GM12878 (cell line): ENCODE measurements around the gene YBEY. TPM values are rescaled to one million over a fixed set of nuclear protein-coding genes. Genes with fewer than 3 reads are reported as not detected.

Experiments used
- ATAC-seq: fragments of 200-7000 bp; cut with Tn5 transposase; 3 replicates; pipeline ENCODE4 v1.9.1; 2020; ENCODE audit warnings: mild to moderate bottlenecking, moderate library complexity
- BruUV-seq: library from RNA; stranded (reverse); fragments of 400-500 nt; replicated peaks from 2 replicates; lab custom pipeline; 2021; lab: Mats Ljungman, UMichigan
- CTCF ChIA-PET: fragments of 300-600 bp; sonication (Branson Sonifier 250); formaldehyde crosslinking; extraction: SDS; loops from one replicate; lab custom pipeline; 2021; ENCODE audit warnings: inconsistent platforms; lab: Yijun Ruan, JAX
- POLR2A ChIA-PET: fragments of 350-600 bp; formaldehyde crosslinking; extraction: SDS; loops from one replicate; lab custom pipeline; 2021; ENCODE audit warnings: inconsistent platforms; lab: Charles Lee
- RAD21 ChIA-PET: fragments of 300-600 bp; sonication (Branson Sonifier 250); formaldehyde crosslinking; loops from one replicate; lab custom pipeline; 2023; ENCODE audit warnings: antibody characterized with exemption; ENCODE audit not compliant: unreplicated experiment; lab: Charles Lee
- SMC1A ChIA-PET: fragments of 300-600 bp; sonication (Branson Sonifier 250); formaldehyde crosslinking; loops from one replicate; lab custom pipeline; 2023; ENCODE audit not compliant: unreplicated experiment, uncharacterized antibody; lab: Charles Lee
- DNase-seq: peaks from one replicate; pipeline ENCODE4 v3.0.0-alpha.2; 2011; ENCODE audit warnings: low read depth, low spot score
- FAIRE-seq: peaks from 3 replicates; lab custom pipeline; 2011; peaks lifted over from hg19 to GRCh38; lab: Jason Lieb, UNC
- H2AFZ ChIP-seq: 2 replicates; pipeline ENCODE4 v1.6.0; 2011; ENCODE audit warnings: low read depth, low read length, control low read depth; ENCODE audit not compliant: control insufficient read depth
- H3K27ac ChIP-seq: 2 replicates; pipeline ENCODE4 v1.5.1; 2011; ENCODE audit warnings: control low read depth; ENCODE audit not compliant: control insufficient read depth, insufficient read depth
- H3K27me3 ChIP-seq, 2 experiments: replicated peaks in 1 of 2; 2 replicates each; pipeline versions ENCODE4 v1.6.0 to v1.6.1; 2011; ENCODE audit warnings: low read length in 1 of 2; ENCODE audit not compliant: control insufficient read depth in 2 of 2, insufficient read depth in 2 of 2
- H3K36me3 ChIP-seq, 2 experiments: 2 replicates each; pipeline ENCODE4 v1.5.1; 2011; ENCODE audit warnings: low read length in 1 of 2; ENCODE audit not compliant: control insufficient read depth in 2 of 2, insufficient read depth in 2 of 2
- H3K4me1 ChIP-seq: 2 replicates; pipeline ENCODE4 v1.6.1; 2011; ENCODE audit warnings: mild to moderate bottlenecking, low read length, moderate library complexity, mixed read lengths; ENCODE audit not compliant: control insufficient read depth, insufficient read depth
- H3K4me2 ChIP-seq: 2 replicates; pipeline ENCODE4 v1.6.0; 2011; ENCODE audit warnings: control low read depth; ENCODE audit not compliant: control insufficient read depth, insufficient read depth
- H3K4me3 ChIP-seq: fragments of 200-600 bp; sonication (generic); 2 replicates; pipeline ENCODE4 v1.5.1; 2016
- H3K79me2 ChIP-seq: 2 replicates; pipeline ENCODE4 v1.6.0; 2011; ENCODE audit warnings: low read length; ENCODE audit not compliant: control insufficient read depth, insufficient read depth
- H3K9ac ChIP-seq: 2 replicates; pipeline ENCODE4 v1.8.0; 2011; ENCODE audit warnings: low read length, control low read depth, mixed read lengths; ENCODE audit not compliant: control insufficient read depth, insufficient read depth
- H3K9me3 ChIP-seq: replicated peaks from 3 replicates; pipeline ENCODE4 v1.5.1; 2011; ENCODE audit warnings: mild to moderate bottlenecking, low read length; ENCODE audit not compliant: control insufficient read depth, insufficient read depth
- H4K20me1 ChIP-seq: 2 replicates; pipeline ENCODE4 v1.6.0; 2011; ENCODE audit not compliant: control insufficient read depth, insufficient read depth
- CBFB ChIP-seq: IDR thresholded peaks from 2 replicates; pipeline ENCODE4 v1.6.1; 2016; ENCODE audit warnings: antibody characterized with exemption, low read depth
- HSF1 ChIP-seq: fragments of 150-350 bp; IDR thresholded peaks from 2 replicates; pipeline ENCODE4 v1.6.1; 2014; ENCODE audit warnings: mild to moderate bottlenecking, low read depth, low read length
- PBX3 ChIP-seq: IDR thresholded peaks from 2 replicates; pipeline ENCODE4 v1.6.1; 2011; ENCODE audit warnings: mild to moderate bottlenecking, low read depth, low read length, moderate library complexity; ENCODE audit not compliant: insufficient replicate concordance
- POLR2AphosphoS2 ChIP-seq: IDR thresholded peaks from 2 replicates; pipeline ENCODE4 v1.6.1; 2011; ENCODE audit warnings: low read depth, mild to moderate bottlenecking, low read length, improper control_type of control experiment, moderate library complexity
- POLR2AphosphoS5 ChIP-seq: IDR thresholded peaks from 2 replicates; pipeline ENCODE4 v1.6.1; 2011; ENCODE audit warnings: mild to moderate bottlenecking, low read length, inconsistent platforms
- RUNX3 ChIP-seq: IDR thresholded peaks from 2 replicates; pipeline ENCODE4 v1.6.1; 2012; ENCODE audit warnings: low read length, inconsistent platforms
- SRF ChIP-seq, 2 experiments: IDR thresholded peaks; 2 replicates each; pipeline ENCODE4 v1.6.1; 2011; ENCODE audit warnings: low read depth in 2 of 2, low read length in 2 of 2, mild to moderate bottlenecking in 1 of 2, moderate library complexity in 1 of 2
- YY1 ChIP-seq: IDR thresholded peaks from 2 replicates; pipeline ENCODE4 v1.6.1; 2011; ENCODE audit warnings: low read depth, mild to moderate bottlenecking, low read length
- ZBTB40 ChIP-seq: fragments of 450-650 bp; IDR thresholded peaks from 2 replicates; pipeline ENCODE4 v1.6.1; 2016; ENCODE audit warnings: mild to moderate bottlenecking, moderate library complexity, borderline replicate concordance
- ZNF207 ChIP-seq: fragments of 450-650 bp; IDR thresholded peaks from 2 replicates; pipeline ENCODE4 v1.6.1; 2014; ENCODE audit warnings: antibody characterized with exemption, mild to moderate bottlenecking, borderline replicate concordance
- WGBS: methylation state at CpG from one replicate; pipeline ENCODE4 v1.1.6; 2016; ENCODE audit warnings: low lambda C conversion rate; ENCODE audit not compliant: insufficient replicate concordance, insufficient coverage; ENCODE audit errors: missing lambda C conversion rate; 5-methylcytosine and 5-hydroxymethylcytosine counted together
- in situ Hi-C: fragments of 300-500 bp; cut with MboI; formaldehyde crosslinking; loops from 9 replicates; pipeline ENCODE4 v1.14.3; 2018; ENCODE audit warnings: mixed read lengths
- intact Hi-C: fragments of 100-400 bp; cut with micrococcal nuclease; formaldehyde crosslinking; loops from one replicate; pipeline ENCODE4 v1.14.2; 2022; ENCODE audit not compliant: unreplicated experiment
- polyA plus RNA-seq, 11 experiments: library from polyadenylated mRNA; depleted of rRNA in 4 of 11; unstranded in 6 of 11; stranded (reverse) in 5 of 11; fragments of >200 nt; fragmentation: Nextera tagmentation in 4 of 11; fragmentation: Illumina TruSeq in 1 of 11; extraction: Ambion mirVana in 4 of 11; extraction: Trizol in 1 of 11; gene quantifications; 1 replicate in 1 of 11; 2 replicates in 10 of 11; pipeline versions ENCODE4 v1.2.1 to v1.2.3, GENCODE V29; 2011 to 2016; ENCODE audit warnings: inconsistent platforms in 2 of 11, missing spikeins in 2 of 11, low read depth in 1 of 11
- total RNA-seq, 4 experiments: library from RNA; depleted of rRNA in 3 of 4; stranded (reverse); fragments of >200 nt in 3 of 4; fragmentation: Illumina TruSeq in 1 of 4; extraction: Trizol in 1 of 4; gene quantifications; 2 replicates each; pipeline versions ENCODE4 v1.2.1 to v1.2.3, GENCODE V29; 2013 to 2021
- TF ChIP-seq, protein P1 (sequence below): fragments of 450-650 bp; IDR thresholded peaks from 2 replicates; pipeline ENCODE4 v1.6.1; 2018; ENCODE audit warnings: mild to moderate bottlenecking, low read depth, moderate library complexity; ENCODE audit not compliant: partially characterized antibody

YBEY gene
- total and polyA plus RNA-seq, 10 of the 15 experiments (the other 5 are each of a cell fraction or from before 2014, with no cell fraction given), result 6.5 to 31.4 (median 18.5) TPM

GRCh38 chr21:46253610-46254124, 32.5 kb upstream of the YBEY start:
- ATAC-seq (peak; percentile 93), DNase-seq (peak; percentile 89), FAIRE-seq (peak; percentile 27)
- in situ Hi-C loops, result no loop called here
- ChIA-PET RAD21 (interaction anchor here (0.9 to 3.5 kb wide), 8 partner anchors 19 to 110 kb away, joined by 3 to 19 read pairs (median 7); partner anchors contain the start of genes LSS, MCM3AP and YBEY), POLR2A (interaction anchor here (0.6 to 1.7 kb wide), 8 partner anchors 10 to 247 kb away, joined by 3 to 9 read pairs (median 4); no protein-coding TSS in a partner anchor), CTCF (interaction anchor here (0.7 to 6.3 kb wide), 9 partner anchors 16 to 167 kb away, joined by 3 to 59 read pairs (median 6); partner anchors contain the start of genes LSS, MCM3AP and YBEY), SMC1A (interaction anchor here (0.6 to 1.9 kb wide), 7 partner anchors 10 to 328 kb away, joined by 3 to 15 read pairs (median 5); no protein-coding TSS in a partner anchor)
- Histone ChIP-seq H3K9ac (no peak overlapping the region), H3K27ac (peak overlapping the region; percentile 55), H3K4me1 (peaks cover 15% of the 10 kb centered on the region), H4K20me1 (no peaks in the 10 kb centered on the region), H3K36me3 (peaks cover 36 to 53% of the 10 kb centered on the region in 2 experiments), H3K9me3 (no peaks in the 10 kb centered on the region; the same call in 2 of the 3 replicates), H3K27me3 (no peaks in the 10 kb centered on the region), H3K79me2 (no peaks in the 10 kb centered on the region), H2AFZ (no peak overlapping the region), H3K4me2 (no peak overlapping the region), H3K4me3 (no peak overlapping the region)
- intact Hi-C loops, result loop anchor here (2.0 to 5.0 kb wide), 2 partner anchors 31 to 69 kb away; partner anchors contain the start of genes C21orf58, MCM3AP and PCNT
- 49% methylated on average over 8 of the region's 8 CpGs for WGBS
- BruUV-seq, result TSS peak; percentile 39
- TF ChIP-seq ZNF207 (no peak), POLR2AphosphoS2 (no peak), CBFB (peak; percentile 58), YY1 (peak; percentile 68; the same call in 1 of the 2 replicates), RUNX3 (no peak), HSF1 (no peak), ZBTB40 (no peak), PBX3 (no peak), POLR2AphosphoS5 (peak; percentile 65), SRF (IDR thresholded peaks at IDR 0.05; ENCODE audit: low read depth in 2 of 2, low read length in 2 of 2) (no peak)
- TF ChIP-seq, protein P1, sequence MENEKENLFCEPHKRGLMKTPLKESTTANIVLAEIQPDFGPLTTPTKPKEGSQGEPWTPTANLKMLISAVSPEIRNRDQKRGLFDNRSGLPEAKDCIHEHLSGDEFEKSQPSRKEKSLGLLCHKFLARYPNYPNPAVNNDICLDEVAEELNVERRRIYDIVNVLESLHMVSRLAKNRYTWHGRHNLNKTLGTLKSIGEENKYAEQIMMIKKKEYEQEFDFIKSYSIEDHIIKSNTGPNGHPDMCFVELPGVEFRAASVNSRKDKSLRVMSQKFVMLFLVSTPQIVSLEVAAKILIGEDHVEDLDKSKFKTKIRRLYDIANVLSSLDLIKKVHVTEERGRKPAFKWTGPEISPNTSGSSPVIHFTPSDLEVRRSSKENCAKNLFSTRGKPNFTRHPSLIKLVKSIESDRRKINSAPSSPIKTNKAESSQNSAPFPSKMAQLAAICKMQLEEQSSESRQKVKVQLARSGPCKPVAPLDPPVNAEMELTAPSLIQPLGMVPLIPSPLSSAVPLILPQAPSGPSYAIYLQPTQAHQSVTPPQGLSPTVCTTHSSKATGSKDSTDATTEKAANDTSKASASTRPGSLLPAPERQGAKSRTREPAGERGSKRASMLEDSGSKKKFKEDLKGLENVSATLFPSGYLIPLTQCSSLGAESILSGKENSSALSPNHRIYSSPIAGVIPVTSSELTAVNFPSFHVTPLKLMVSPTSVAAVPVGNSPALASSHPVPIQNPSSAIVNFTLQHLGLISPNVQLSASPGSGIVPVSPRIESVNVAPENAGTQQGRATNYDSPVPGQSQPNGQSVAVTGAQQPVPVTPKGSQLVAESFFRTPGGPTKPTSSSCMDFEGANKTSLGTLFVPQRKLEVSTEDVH, result no peak
